Measurements from ENCODE around the gene PCCA.

- TF ChIP-seq CTCF (IDR thresholded peaks at IDR 0.05; ENCODE audit: insufficient read depth, low read length, poor library complexity, severe bottlenecking): no peak
- TF ChIP-seq EZH2phosphoT487 (conservative IDR thresholded peaks at IDR 0.05; ENCODE audit: low read length): no peak
Observed at GRCh38 chr13:100392709-100393630, 304.1 kb downstream of the PCCA start.
